Gastrocnemius medialis (tissue), 4 donors: ENCODE data around the gene CFLAR. TPM values are rescaled to one million over a fixed set of nuclear protein-coding genes. Genes with fewer than 3 reads are reported as not detected.
A peak's percentile ranks its signal among the peaks of the same experiment; 100 is the strongest.

Source experiments
- ATAC-seq, 2 donors: fragments of 150-250 bp; one replicate each; pipeline ENCODE4 v1.9.1; 2016
- DNase-seq, 2 donors: peaks; one replicate each; pipeline ENCODE4 v3.0.0-alpha.2; 2019
- H3K27ac ChIP-seq, 4 donors: fragments of 200-600 bp; sonication (generic); 1 replicate in 1 of 4; 2 replicates in 3 of 4; pipeline ENCODE4 v1.5.1; 2016 to 2018; ENCODE audit warnings: mild to moderate bottlenecking in 2 of 4, moderate library complexity in 1 of 4
- H3K27me3 ChIP-seq, 3 donors: fragments of 200-600 bp; sonication (generic) in 2 of 3; 1 replicate in 1 of 3; 2 replicates in 2 of 3; pipeline versions ENCODE4 v1.5.1 to v1.6.0; 2016 to 2019; ENCODE audit warnings: mild to moderate bottlenecking in 1 of 3, moderate library complexity in 1 of 3
- H3K36me3 ChIP-seq, 2 donors: fragments of 200-600 bp; sonication (generic) in 1 of 2; one replicate each; pipeline ENCODE4 v1.5.1; 2017 to 2018
- H3K4me1 ChIP-seq, 2 donors: fragments of 200-600 bp; sonication (generic) in 1 of 2; one replicate each; pipeline ENCODE4 v1.5.1; 2016 to 2017; ENCODE audit warnings: mild to moderate bottlenecking in 2 of 2
- H3K4me3 ChIP-seq, 4 donors: fragments of 200-600 bp; sonication (generic) in 3 of 4; 1 replicate in 1 of 4; 2 replicates in 3 of 4; pipeline ENCODE4 v1.5.1; 2016 to 2019; ENCODE audit warnings: mild to moderate bottlenecking in 2 of 4
- H3K9me3 ChIP-seq, 3 donors: fragments of 200-600 bp; sonication (generic) in 2 of 3; 1 replicate in 1 of 3; 2 replicates in 2 of 3; pipeline ENCODE4 v1.5.1; 2016 to 2019
- POLR2A ChIP-seq, 2 donors: fragments of 450-650 bp; IDR thresholded peaks; one replicate each; pipeline ENCODE4 v1.6.1; 2017; ENCODE audit warnings: antibody characterized with exemption in 2 of 2, mild to moderate bottlenecking in 2 of 2, moderate library complexity in 2 of 2
- in situ Hi-C, 4 donors: fragments of 200-750 bp; cut with MboI; loops; one replicate each; pipeline versions ENCODE4 v1.15.0 to v1.8.0; 2017; ENCODE audit warnings: low sequenced_read_pairs in 4 of 4
- intact Hi-C: fragments of 100-400 bp; cut with DNase I; formaldehyde crosslinking; loops from one replicate; pipeline ENCODE4 v1.15.1; 2023; ENCODE audit warnings: low total_unique reads
- total RNA-seq, 4 donors: library from RNA; depleted of rRNA; stranded (reverse); fragments of >200 nt; gene quantifications; one replicate each; pipeline versions ENCODE4 v1.1.0 to v1.2.3, GENCODE V29; 2016
- TF ChIP-seq, protein P1 (sequence below), 5 experiments: fragments of 450-650 bp in 3 of 5; fragments of 200-600 bp in 2 of 5; sonication (generic) in 2 of 5; IDR thresholded peaks in 4 of 5; conservative IDR thresholded peaks in 1 of 5; 1 replicate in 4 of 5; 2 replicates in 1 of 5; pipeline ENCODE4 v1.5.1; 2016 to 2019; ENCODE audit warnings: antibody characterized with exemption in 5 of 5, mild to moderate bottlenecking in 3 of 5, moderate library complexity in 3 of 5

The CFLAR gene
- total RNA-seq, 4 donors from 2014 or later, result 298 to 491 (median 352) TPM

DNA sequence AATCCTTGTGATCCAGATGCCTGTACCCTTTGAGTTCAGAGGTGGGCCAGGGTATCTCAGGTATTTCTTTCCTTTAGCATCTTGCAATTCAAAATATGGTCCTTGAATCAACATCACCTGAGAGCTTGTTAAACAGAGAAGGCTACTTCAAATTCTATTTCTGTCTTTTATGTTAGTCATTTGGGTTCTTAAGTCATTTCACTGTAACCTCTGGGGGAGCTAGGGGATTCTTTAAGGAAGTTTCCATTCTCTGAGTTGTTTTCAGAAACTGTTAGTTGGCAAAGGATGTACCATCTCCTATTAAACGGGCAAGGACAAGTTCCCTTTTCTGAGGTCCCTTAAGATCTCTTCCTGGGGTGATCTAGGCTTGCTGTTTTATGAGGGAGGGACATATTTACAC, 16.6 kb downstream of the CFLAR start:
- Histone ChIP-seq H3K36me3 (peaks cover 3 to 48% of the 10 kb centered on the region in 2 donors), H3K27me3 (no peaks in the 10 kb centered on the region), H3K9me3 (no peaks in the 10 kb centered on the region), H3K27ac (peak overlapping the region; percentile 95 to 100 (median 98)), H3K4me1 (peaks cover 56 to 80% of the 10 kb centered on the region in 2 donors), H3K4me3 (peak overlapping the region in 1 of 4 donors; percentile 95)
- intact Hi-C loops (loop anchor here (5.0 kb wide), 1 partner anchor 45 kb away; no protein-coding TSS in a partner anchor), in situ Hi-C loops (no loop called here)
- DNase-seq, result no peak
- no peak for ATAC-seq
- TF ChIP-seq, protein P1, sequence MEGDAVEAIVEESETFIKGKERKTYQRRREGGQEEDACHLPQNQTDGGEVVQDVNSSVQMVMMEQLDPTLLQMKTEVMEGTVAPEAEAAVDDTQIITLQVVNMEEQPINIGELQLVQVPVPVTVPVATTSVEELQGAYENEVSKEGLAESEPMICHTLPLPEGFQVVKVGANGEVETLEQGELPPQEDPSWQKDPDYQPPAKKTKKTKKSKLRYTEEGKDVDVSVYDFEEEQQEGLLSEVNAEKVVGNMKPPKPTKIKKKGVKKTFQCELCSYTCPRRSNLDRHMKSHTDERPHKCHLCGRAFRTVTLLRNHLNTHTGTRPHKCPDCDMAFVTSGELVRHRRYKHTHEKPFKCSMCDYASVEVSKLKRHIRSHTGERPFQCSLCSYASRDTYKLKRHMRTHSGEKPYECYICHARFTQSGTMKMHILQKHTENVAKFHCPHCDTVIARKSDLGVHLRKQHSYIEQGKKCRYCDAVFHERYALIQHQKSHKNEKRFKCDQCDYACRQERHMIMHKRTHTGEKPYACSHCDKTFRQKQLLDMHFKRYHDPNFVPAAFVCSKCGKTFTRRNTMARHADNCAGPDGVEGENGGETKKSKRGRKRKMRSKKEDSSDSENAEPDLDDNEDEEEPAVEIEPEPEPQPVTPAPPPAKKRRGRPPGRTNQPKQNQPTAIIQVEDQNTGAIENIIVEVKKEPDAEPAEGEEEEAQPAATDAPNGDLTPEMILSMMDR (IDR thresholded peaks at IDR 0.05 in 4 of 5, conservative IDR thresholded peaks at IDR 0.05 in 1 of 5), result no peak
- TF ChIP-seq POLR2A (IDR thresholded peaks at IDR 0.05), result no peak

- ATAC-seq, result no peak
- DNase-seq, result no peak
- no peaks in the 10 kb centered on the region for H3K27me3 ChIP-seq
- in situ Hi-C loops, result no loop called here
- H3K27ac ChIP-seq, result peak overlapping the region; percentile 95 to 100 (median 98)
- H3K9me3 ChIP-seq, result no peaks in the 10 kb centered on the region
- peaks cover 3 to 72% of the 10 kb centered on the region in 2 donors for H3K36me3 ChIP-seq
- no peak for TF ChIP-seq POLR2A (IDR thresholded peaks at IDR 0.05)
- TF ChIP-seq, protein P1 (IDR thresholded peaks at IDR 0.05 in 4 of 5, conservative IDR thresholded peaks at IDR 0.05 in 1 of 5), result no peak
- intact Hi-C loops, result no loop called here
- H3K4me3 ChIP-seq, result no peak overlapping the region
- H3K4me1 ChIP-seq, result peaks cover 35 to 59% of the 10 kb centered on the region in 2 donors
Measured at GRCh38 chr2:201135386-201135785, 19.4 kb downstream of the CFLAR start.

GRCh38 chr2:201136889-201137321, 20.9 kb downstream of the CFLAR start:
- DNase-seq (no peak), ATAC-seq (no peak)
- Histone ChIP-seq H3K27me3 (no peaks in the 10 kb centered on the region), H3K36me3 (peaks cover 3 to 78% of the 10 kb centered on the region in 2 donors), H3K9me3 (no peaks in the 10 kb centered on the region), H3K4me1 (peaks cover 32 to 59% of the 10 kb centered on the region in 2 donors), H3K4me3 (no peak overlapping the region), H3K27ac (peak overlapping the region; percentile 95 to 100 (median 98))
- in situ Hi-C loops, result no loop called here
- TF ChIP-seq, protein P1 (IDR thresholded peaks at IDR 0.05 in 4 of 5, conservative IDR thresholded peaks at IDR 0.05 in 1 of 5), result no peak
- TF ChIP-seq POLR2A (IDR thresholded peaks at IDR 0.05), result no peak
- intact Hi-C loops, result no loop called here

DNA sequence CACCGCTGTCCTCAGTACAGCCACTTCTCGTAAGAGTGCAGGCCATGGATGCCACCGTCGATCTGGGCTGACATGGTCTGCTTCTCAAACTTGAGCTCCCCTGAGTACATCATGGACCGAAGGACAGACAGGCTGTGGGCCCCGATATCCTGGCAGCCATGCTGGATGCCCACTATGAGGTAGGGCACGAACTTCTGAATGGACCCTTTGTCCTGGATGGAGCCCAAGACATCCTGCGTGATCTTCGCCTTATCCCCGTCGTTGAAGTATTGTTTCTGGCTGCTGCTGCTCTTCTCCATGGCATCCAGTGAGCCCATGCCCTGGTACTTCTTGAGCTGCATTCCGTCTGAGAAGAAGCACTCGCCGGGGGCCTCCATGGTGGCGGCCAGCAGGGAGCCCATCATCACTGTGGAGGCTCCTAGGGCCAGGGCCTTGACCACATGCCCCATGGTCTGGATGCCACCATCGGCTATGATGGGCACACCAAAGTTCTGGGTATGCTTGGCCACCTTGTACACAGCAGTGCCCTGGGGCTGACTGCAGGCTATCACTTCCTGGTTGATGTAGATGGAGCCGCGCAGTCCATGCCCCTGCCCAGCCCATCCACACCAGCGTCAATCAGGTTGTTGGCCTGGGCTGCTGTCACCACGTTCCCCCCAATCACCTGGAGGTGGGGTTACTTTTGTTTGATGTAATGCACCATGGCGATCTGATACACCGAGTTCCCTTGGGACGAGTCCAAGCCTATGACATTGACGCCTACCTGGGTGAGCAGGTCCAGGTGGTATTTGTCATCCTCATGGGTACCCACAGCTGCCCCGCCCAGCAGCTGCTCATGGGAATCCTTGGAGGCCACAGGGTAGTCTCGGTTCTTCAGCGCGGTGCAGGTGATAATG, 21.8 kb downstream of the CFLAR start:
- ATAC-seq (no peak), DNase-seq (no peak)
- peaks cover 24 to 52% of the 10 kb centered on the region in 2 donors for H3K4me1 ChIP-seq
- in situ Hi-C loops (no loop called here), intact Hi-C loops (no loop called here)
- H3K9me3 ChIP-seq, result no peaks in the 10 kb centered on the region
- peaks cover 3 to 78% of the 10 kb centered on the region in 2 donors for H3K36me3 ChIP-seq
- no peak overlapping the region for H3K4me3 ChIP-seq
- no peaks in the 10 kb centered on the region for H3K27me3 ChIP-seq
- TF ChIP-seq, protein P1 (IDR thresholded peaks at IDR 0.05 in 4 of 5, conservative IDR thresholded peaks at IDR 0.05 in 1 of 5), result no peak
- no peak for TF ChIP-seq POLR2A (IDR thresholded peaks at IDR 0.05)
- peak overlapping the region in 3 of 4 donors; percentile 95 to 100 (median 97) for H3K27ac ChIP-seq
